GM18498 (cell line): Measurements from ENCODE around the gene APBB1IP.
A peak's percentile ranks its signal among the peaks of the same experiment; 100 is the strongest.
"Not testable (repeated sequence)": the region's sequence is repeated elsewhere in the genome, so short reads cannot be mapped to it uniquely, and the experiment has no call there.

Experiments
- ATAC-seq: cut with Tn5 transposase; IDR thresholded peaks from one replicate; pipeline ENCODE4 v1.9.1; 2021; ENCODE audit warnings: mild to moderate bottlenecking, moderate library complexity; ENCODE audit not compliant: unreplicated experiment

APBB1IP gene

DNA sequence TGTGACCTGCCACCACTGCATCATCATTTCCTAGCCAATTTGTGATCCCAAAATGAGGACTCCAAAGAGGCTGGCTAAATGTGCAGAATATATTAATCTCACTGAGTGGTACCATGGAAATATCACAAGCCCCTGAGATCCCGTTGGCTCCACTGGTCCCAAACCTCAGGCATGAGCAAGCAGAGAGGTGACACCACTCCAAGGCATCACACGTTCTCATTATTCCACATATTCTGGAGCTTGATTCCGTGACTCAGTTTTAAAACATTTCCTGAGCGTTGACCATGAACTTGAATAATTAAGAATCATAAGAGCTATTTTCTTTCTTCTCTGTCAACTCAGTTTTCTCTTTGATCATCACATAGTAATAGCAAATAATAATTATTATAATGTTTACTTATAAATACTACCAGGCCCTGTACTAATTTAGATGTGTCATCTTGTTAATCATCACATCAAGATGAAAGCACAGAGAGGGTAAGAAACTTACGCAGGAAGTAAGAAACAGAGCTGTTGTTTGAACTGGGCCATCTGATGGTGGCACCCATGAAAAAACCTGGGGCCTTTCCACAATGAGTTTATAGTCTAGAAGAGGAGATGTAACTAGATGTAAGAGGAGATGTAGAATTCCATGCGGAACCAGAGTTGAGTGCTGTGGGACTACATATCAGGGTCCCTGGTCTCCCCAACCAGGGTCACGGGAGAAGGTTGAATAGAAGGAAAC lies 3.5 kb downstream of the APBB1IP start:
- ATAC-seq = no peak

DNA sequence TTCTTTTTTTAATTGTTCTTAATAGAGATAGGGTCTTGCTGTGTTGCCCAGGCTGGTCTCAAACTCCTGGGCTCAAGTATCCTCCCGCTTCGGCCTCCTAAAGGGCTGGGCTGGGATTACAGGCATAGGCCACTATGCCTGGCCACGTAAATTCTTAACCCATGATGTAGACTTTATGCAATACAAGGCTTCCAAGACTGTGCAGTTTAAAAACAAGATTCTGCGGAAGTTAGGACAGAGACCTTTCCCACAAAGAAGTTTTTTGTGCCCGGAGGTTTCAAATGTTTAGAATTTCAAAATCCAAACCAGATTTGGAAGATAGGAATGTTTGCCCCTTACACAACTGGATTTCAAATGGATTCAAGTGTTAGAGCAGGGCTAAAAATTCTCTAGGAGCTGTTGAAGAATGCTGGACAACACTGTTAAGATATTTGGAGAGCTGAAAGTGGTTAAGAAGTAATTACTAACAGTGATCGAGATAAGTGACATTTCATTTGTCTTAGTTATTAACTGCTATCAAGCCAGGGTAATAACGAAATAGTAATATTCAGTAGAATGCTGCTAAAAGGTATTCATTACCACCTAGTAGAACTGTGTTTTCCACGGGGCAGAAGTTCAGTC lies 7.4 kb downstream of the APBB1IP start:
- no peak for ATAC-seq

- no peak for ATAC-seq
Measured at GRCh38 chr10:26446258-26446657, 8.1 kb downstream of the APBB1IP start.

- peak; percentile 48 for ATAC-seq
Measured at GRCh38 chr10:26448292-26448691, 10.2 kb downstream of the APBB1IP start.

GRCh38 chr10:26448706-26449435 lies 10.7 kb downstream of the APBB1IP start:
- ATAC-seq = peak; percentile 94

- ATAC-seq = no peak
Measured at GRCh38 chr10:26449726-26450125, 11.6 kb downstream of the APBB1IP start.

- ATAC-seq = no peak
Measured at GRCh38 chr10:26451903-26452302, 13.8 kb downstream of the APBB1IP start.

DNA sequence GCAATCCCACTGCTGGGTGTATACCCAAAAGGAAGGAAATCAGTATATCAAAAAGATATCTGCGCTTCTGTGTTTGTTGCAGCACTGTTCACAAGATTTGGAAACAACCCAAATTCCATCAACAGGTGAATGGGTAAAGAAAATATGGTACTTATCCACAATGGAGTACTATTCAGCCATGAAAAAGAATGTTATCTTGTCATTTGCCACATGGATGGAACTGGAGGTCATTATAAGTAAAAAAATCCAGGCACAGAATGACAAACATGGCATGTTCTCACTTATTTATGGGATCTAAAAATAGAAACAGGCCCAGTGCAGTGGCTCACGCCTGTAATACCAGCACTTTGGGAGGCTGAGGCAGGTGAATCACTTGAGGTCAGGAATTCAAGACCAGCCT lies 15.7 kb downstream of the APBB1IP start:
- ATAC-seq = no peak

DNA sequence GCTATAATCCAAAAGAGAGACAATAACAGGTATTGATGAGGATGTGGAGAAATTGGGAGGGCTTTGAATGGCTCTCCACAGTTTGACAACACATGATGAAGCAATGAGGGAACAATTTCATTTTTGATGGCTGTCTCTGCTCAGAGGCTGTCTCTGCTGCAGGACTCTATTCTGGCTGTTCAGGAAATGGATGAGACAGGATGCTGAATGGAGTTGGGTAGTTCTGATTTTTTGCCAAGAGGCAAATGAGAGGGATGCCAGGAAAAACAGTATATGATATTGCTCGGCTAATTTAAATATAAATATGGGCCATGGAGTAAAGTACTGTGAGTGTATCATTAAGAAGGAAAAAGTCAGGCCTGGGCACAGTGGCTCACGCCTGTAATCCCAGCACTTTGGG lies 16.8 kb downstream of the APBB1IP start:
- ATAC-seq = no peak

- no peak for ATAC-seq
Measured at GRCh38 chr10:26455567-26456315, 17.6 kb downstream of the APBB1IP start.

DNA sequence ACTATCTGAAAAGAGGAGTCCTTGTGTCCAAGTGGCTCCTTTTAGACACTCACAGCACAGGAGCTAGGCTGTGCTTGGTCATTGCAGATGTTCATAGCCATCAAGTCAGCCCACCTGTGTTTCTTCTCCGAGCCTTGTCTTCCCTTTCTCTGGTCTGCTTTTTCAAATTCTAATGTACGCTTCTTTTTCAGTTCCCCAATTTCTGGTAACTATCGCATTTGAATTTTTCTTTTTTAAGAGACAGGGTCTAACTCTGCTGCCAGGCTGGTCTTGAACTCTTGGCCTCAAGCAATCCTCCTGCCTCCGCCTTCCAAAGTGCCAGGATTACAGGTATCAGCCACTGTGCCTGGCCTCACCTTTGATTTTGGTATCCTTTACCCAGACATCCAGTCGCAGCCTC lies 18.9 kb downstream of the APBB1IP start:
- ATAC-seq = peak; percentile 95

DNA sequence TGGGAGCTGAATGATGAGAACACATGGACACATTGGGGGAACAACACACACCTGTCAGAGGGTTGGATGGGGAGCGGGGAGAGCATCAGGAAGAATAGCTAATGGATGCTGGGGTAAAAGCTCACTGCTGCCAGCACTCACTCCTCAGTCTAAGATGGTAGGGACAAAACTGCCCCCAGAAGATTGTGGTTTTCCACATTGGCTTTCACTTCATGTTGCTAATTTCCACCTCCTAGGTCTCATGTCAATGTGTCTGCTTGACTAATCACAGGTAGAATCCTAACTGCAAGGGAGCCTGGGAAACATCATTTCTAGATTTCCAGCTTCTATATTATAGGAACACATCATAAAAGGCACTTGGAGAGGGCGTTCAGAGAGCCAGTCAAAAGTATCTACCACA lies 22.6 kb downstream of the APBB1IP start:
- no peak for ATAC-seq

GRCh38 chr10:26463986-26464385 lies 25.8 kb downstream of the APBB1IP start:
- ATAC-seq = no peak

- no peak for ATAC-seq
Measured at GRCh38 chr10:26464632-26465280, 26.6 kb downstream of the APBB1IP start.

DNA sequence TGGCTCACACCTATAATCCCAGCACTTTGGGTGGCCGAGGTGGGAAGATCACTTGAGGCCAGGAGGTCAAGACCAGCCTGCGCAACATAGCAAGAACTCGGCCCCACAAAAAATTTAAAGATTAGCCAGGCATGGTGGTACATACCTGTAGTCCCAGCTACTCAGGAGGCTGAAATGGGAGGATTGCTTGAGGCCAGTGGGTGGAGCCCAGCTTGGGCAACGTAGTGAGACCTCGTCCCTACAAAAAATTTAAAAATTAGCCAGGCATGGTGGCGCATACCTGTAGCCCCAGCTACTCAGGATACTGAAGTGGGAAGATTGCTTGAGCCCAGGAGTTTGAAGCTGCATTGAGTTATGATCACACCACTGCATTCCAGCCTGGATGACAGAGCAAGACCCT lies 28.4 kb downstream of the APBB1IP start:
- not testable (repeated sequence) for ATAC-seq

DNA sequence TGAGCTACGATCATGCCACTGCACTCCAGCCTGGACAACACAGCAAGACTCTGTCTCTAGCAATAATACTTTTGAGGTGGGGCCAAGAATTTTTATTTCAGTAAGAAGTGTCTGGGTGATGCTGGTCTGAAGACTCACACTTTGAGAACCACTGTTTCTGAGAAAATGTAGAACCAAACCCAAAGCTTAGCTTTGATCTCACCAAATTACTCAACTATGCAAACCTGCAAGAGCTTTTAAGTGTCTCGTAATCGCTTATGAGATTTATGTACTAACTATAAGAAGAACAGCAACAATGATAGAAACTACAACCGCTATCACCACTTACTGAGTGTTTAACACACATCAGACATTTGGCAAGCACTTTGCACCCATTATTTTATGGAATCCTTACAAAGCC lies 29.5 kb downstream of the APBB1IP start:
- no peak for ATAC-seq

DNA sequence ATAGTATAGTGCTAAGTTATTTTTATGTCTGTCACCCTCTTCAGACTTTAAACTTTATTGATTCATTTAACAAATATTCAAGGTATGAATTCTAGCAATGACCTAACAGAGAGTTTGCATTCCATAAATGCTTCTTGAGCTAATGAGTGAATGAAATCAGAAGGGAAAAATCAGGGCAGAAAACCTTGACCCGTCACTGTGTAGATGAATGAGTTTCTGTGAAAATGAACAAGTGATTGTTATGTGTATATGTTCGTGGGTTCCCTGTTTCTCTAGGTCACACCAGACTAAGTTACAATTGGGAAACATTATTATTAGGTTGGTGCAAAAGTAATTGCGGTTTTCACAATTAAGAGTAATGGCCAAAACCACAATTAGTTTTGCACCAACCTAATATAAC lies 30.1 kb downstream of the APBB1IP start:
- no peak for ATAC-seq

DNA sequence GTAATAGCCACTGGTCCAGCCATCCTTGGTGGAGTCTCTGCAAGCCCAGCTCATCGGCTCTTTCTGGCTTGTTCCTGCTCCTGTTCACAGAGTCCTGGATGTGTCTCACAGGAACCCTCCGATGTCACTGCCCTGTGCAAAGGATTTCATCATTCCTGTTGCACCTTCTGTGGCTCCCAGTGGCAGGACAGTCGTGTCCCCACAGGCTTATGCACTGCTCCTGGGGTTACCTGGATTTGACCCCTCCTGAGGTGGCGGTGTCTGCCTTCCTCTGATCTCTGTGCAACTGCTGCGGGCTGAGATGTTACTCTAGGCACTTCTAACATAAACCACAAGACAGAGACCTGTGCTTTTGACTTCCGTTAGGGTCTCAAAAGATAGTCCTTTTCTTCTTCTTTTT lies 30.6 kb downstream of the APBB1IP start:
- peak; percentile 74 for ATAC-seq

GRCh38 chr10:26472492-26472778 lies 34.3 kb downstream of the APBB1IP start:
- ATAC-seq = no peak

- no peak for ATAC-seq
Measured at GRCh38 chr10:26474026-26474425, 35.9 kb downstream of the APBB1IP start.

DNA sequence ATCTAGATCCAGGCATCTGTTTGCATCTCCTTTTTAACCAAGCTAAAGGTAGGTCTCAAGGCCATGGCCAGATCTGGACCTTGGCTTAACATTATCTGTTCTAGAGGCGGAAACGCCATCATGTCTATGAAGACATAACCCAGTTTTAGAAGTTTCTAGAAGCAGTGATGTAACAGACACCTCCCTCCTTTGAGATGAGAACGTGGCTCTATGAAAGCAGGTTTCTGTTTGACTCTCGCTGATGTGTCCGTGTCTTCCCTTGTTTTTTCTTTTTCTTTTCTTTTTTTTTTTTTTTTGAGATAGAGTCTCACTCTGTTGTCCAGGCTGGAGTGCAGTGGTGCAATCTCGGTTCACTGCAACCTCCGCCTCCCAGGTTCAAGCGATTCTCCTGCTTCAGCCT lies 36.7 kb downstream of the APBB1IP start:
- ATAC-seq = not testable (repeated sequence)
